Suppressor macrophage (primary cell): Measurements from ENCODE around the gene SMNDC1.
"Not testable (repeated sequence)": the region's sequence is repeated elsewhere in the genome, so short reads cannot be mapped to it uniquely, and the experiment has no call there.

Source experiments
- DNase-seq, 4 experiments: peaks; one replicate each; pipeline ENCODE4 v3.0.0-alpha.2; 2020 to 2022

The SMNDC1 gene

GRCh38 chr10:110279407-110279986 is 25.2 kb downstream of the SMNDC1 start:
- DNase-seq, result peak; percentile 83 to 90 (median 85)

- DNase-seq, result no peak
Measured at GRCh38 chr10:110278562-110279406, 25.9 kb downstream of the SMNDC1 start.

GRCh38 chr10:110277591-110277990 is 27.1 kb downstream of the SMNDC1 start:
- no peak for DNase-seq

- no peak for DNase-seq
Measured at GRCh38 chr10:110276603-110277002, 28.1 kb downstream of the SMNDC1 start.

- DNase-seq, result no peak
Measured at GRCh38 chr10:110275128-110275729, 29.5 kb downstream of the SMNDC1 start.

- no peak for DNase-seq
Measured at GRCh38 chr10:110274647-110275046, 30.1 kb downstream of the SMNDC1 start.

GRCh38 chr10:110274072-110274627 is 30.6 kb downstream of the SMNDC1 start:
- peak in 1 of 4 experiments; percentile 17 for DNase-seq

- peak; percentile 70 to 85 (median 78) for DNase-seq
Measured at GRCh38 chr10:110273474-110273873, 31.2 kb downstream of the SMNDC1 start.

- not testable (repeated sequence) for DNase-seq
Measured at GRCh38 chr10:110272995-110273394, 31.7 kb downstream of the SMNDC1 start.

- DNase-seq, result peak; percentile 30 to 55 (median 42)
Measured at GRCh38 chr10:110269374-110270318, 35.1 kb downstream of the SMNDC1 start.

- DNase-seq, result no peak
Measured at GRCh38 chr10:110268971-110269370, 35.7 kb downstream of the SMNDC1 start.

- DNase-seq, result no peak
Measured at GRCh38 chr10:110268442-110268841, 36.3 kb downstream of the SMNDC1 start.

- DNase-seq, result no peak
Measured at GRCh38 chr10:110267276-110267675, 37.4 kb downstream of the SMNDC1 start.

- no peak for DNase-seq
Measured at GRCh38 chr10:110265573-110266193, 39.0 kb downstream of the SMNDC1 start.

- DNase-seq, result no peak
Measured at GRCh38 chr10:110263164-110263563, 41.6 kb downstream of the SMNDC1 start.

- peak in 1 of 4 experiments; percentile 7 for DNase-seq
Measured at GRCh38 chr10:110260746-110261477, 43.8 kb downstream of the SMNDC1 start.

GRCh38 chr10:110259317-110259716 is 45.4 kb downstream of the SMNDC1 start:
- DNase-seq, result no peak

GRCh38 chr10:110258542-110258941 is 46.2 kb downstream of the SMNDC1 start:
- no peak for DNase-seq

- DNase-seq, result no peak
Measured at GRCh38 chr10:110254467-110254866, 50.3 kb downstream of the SMNDC1 start.

- no peak for DNase-seq
Measured at GRCh38 chr10:110252151-110252550, 52.6 kb downstream of the SMNDC1 start.

GRCh38 chr10:110251392-110251791 is 53.3 kb downstream of the SMNDC1 start:
- not testable (repeated sequence) for DNase-seq
